NCI-H1694 (cell line): ENCODE measurements around the gene GDPD3.
"Not testable (repeated sequence)": the region's sequence is repeated elsewhere in the genome, so short reads cannot be mapped to it uniquely, and the experiment has no call there.

Experiments used
- DNase-seq: peaks from one replicate; lab custom pipeline; 2025; lab: John Stamatoyannopoulos, UW

Gene GDPD3

DNA sequence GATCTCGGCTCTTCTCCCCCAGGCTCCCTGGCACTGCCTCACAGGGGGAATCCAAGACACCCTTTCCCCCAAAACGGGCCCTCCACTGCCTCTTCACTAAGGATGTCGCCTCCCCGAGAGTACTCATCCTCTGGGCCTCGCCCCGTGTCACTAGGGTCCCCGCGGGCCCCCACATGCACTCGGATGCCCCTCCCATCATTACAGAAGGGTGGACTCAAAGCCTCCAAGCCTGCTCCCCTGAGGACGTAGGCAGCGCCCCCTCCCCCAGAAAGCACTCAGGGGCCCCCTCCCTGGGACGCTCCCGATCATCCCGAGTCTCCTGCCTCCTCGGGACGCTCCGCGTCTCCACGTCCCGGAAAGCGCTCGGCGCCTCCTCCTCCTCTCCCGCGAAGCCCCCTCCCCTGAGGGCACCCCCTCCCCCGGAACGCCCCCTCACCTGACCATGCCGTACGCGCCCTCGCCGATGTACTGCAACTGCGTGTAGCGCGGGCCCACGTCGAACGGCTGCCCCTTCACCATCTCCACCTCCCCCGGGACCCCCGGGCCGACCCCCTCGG lies 9.3 kb upstream of the GDPD3 start:
- no peak for DNase-seq

- DNase-seq, result no peak
Observed at GRCh38 chr16:30121741-30122571, 8.6 kb upstream of the GDPD3 start.

GRCh38 chr16:30120340-30121105 lies 7.2 kb upstream of the GDPD3 start:
- DNase-seq, result no peak

DNA sequence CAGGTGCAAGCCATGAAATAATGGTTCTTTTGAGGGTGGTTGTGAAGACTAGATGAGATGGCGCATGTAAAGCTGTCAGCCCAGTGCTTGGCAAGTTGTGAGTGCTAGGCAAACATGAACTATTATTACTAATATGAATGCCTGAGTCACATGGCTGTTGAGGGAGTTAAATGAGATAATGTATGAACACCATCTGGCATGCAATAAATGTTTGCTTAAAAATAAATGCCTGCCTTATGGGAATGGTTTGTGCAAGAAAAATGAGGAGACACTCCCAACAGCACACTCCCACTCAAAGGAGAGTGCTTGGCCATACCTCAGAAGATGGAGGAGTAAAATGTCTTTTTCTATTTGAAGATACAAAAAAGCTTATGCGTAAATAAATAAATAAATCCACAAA lies 6.1 kb upstream of the GDPD3 start:
- peak; percentile 5 for DNase-seq

DNA sequence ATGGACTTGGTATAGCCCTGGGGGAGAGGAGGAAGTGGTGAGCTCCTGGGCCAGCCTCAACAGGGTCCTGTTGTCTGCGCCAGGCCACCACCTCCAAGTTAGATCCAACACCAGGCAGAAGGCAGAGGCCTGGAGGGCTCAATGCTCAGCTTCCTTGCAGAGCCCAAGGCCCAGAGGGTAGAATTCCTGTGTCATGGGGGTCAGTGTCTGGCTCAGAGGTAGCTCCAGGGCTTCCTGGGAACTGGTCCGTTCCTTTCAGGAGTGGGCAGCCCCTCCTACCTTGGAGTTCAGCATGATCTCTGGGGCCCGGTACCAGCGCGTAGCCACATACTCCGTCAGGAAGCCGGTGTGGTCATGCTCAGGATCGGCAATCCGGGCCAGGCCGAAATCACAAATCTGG lies 4.4 kb upstream of the GDPD3 start:
- no peak for DNase-seq

- DNase-seq, result no peak
Observed at GRCh38 chr16:30116291-30117207, 3.2 kb upstream of the GDPD3 start.

- DNase-seq, result no peak
Observed at GRCh38 chr16:30115238-30115637, 1.9 kb upstream of the GDPD3 start.

DNA sequence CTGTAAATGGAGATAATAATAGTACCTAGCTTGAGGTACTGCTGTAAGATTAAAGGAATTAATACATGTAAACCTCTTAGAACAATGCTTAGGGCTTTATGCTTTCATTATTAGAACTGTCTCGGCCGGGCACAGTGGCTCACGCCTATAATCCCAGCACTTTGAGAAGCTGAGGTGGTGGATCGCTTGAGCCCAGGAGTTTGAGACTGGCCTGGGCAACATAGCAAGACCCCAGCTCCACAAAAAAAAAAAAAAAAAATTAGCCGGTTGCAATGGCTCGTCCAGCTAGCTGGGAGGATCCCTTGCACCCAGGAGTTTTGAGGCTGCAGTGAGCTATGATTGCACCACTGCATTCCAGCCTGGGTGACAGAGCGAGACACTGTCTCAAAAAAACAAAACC lies 1.5 kb upstream of the GDPD3 start:
- DNase-seq, result not testable (repeated sequence)

GRCh38 chr16:30114411-30114810 lies 1.1 kb upstream of the GDPD3 start:
- no peak for DNase-seq

DNA sequence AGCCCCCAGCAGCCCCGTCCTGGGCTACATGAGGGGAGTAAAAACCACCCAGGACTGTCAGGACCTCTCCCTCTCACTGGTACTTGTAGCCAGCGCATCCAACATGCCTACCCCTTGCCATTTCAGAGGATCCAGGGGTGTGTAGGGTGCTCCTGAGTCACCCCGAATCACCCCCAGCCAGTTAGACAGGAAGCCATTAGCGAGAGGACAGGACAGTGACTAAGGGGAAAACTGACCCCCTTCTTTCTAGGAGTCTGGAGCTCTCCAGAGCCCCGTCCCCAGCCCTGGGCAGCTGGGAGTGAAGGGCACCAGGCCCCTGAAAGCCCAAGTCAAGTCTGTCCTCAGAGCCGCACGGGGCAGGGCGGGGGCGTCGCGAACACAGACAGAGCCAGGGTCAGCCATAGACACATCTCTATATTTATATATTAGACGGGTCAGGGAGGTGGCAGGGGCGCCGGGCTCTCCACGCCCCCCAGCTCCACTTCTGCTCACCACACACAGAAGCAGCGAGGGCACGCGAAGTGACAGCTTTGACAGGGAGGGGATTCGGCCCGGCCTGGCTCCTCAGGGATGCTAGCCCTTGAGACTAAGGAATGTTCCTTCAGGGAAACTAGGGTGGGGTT lies 485 bp upstream of the GDPD3 start:
- no peak for DNase-seq

GRCh38 chr16:30112197-30113030 lies 923 bp downstream of the GDPD3 start:
- peak; percentile 8 for DNase-seq

DNA sequence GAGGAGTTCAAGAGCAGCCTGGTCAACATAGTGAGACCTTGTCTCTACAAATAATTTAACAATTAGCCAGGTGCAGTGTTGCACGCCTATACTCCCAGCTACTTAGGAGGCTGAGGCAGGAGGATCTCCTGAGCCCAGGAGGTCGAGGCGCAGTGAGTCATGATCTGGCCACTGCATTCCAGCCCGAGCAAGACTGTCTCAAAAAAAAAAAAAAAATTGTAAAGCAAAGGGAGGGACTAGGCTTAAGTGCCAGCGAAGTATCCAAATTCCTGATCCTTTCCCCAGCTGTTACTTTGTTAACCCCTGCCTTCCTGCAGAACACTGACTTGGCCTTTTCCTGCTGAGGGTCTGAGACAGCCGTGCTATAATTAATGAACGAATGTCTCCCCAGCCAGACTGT lies 2.7 kb downstream of the GDPD3 start:
- DNase-seq, result no peak

- no peak for DNase-seq
Observed at GRCh38 chr16:30108059-30108850, 5.1 kb downstream of the GDPD3 start.

GRCh38 chr16:30104492-30104891 lies 8.8 kb downstream of the GDPD3 start:
- DNase-seq, result no peak

DNA sequence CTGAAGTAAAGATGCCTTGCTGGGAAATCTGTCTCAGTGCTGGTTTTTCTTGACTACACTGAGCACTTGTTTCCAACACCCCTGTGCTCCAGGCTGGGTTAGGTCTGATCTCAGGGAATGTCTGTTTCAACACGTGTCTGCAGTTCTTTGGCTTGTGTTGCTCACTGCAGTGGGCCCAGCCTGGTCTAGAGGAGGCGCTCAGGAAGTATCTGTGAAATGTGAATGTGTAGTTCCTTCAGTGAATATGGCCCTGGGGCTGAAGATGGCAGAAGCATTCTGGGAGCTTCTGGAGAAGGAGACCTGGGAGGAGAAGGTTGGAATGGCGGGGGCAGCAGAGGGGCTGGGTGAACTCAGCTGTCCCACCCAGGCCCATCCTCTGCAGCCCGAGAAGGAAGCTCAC lies 9.2 kb downstream of the GDPD3 start:
- no peak for DNase-seq

DNA sequence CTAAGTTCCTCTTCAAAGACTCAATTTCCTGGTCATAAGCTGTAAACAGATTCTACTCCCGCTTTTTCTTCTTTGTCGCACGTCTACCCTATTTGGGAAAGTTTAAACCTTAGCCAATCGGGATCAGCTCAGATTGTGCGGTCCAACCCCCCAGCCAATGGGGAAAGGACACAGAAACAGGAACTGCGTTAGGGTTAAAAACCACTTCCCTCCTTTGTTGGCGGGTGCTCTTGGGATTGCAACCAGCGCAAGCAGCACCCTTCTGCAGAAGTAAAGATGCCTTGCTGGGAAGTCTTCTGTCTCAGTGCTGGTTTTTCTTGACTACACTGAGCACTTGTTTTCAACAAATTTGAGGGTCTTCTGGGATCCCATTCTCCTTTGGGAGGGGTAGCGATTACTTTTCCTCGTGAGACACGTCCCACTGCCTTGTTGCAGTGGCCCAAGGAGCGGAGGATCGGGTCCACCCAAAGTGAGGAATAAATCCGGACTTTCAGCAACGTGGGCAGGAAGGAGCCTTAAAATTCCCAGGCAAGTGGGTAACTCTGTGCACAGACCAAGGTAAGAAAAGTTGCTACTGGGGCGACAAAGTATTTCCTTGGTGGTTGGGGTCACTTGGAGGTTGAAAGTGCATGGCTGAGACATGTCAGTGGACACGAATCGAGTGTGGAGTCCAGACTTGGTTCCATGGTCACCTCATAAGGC lies 16.3 kb downstream of the GDPD3 start:
- DNase-seq, result no peak

DNA sequence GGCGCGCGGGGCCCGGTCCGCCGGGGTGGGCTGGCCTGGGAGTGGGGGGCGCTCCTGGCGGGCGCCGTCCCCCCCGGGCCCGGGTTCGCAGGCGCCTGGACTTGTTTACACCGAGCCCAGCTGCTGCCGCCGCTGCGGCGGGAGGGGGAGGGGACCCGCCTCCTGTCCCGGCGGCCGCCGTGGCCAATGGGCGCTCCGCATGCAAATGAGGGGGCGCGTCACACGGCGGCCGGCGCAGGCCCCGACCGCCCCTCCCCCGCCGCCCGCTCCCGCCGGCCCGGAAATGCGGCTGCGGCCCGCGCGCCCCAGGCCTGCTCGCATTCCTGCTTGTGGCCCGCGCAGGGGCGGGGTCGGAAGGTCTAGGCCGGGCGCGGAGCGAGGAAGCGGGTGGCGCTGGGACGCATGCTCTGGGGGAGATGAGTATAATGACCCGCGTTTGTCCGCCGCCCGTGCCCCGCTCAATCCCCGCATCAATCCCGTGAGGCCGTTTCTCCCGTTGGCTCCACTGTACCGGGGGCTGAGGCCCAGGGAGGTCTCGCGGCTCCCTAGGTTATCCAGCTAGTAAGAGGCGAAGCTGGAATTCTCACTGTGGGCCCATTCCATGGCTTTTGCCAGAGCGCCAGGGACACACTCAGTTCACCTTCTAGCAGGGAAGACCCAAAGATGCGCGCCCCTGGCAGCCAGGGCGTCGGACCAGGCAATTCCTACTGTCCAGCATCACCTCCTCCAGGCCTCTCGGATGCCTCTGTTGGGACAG lies 17.1 kb downstream of the GDPD3 start, which contains the start of gene YPEL3:
YPEL3 (minus strand) TSS at position 109 of the 757 bp plus-strand sequence. CDS start 731 bp downstream, outside the sequence.
- peak; percentile 9 for DNase-seq
